Stimulated activated CD8-positive, alpha-beta memory T cell treated with anti-CD3 and anti-CD28 coated beads, Interleukin-2, amount 100 ng/mL, for 1 hour (primary cell): ENCODE measurements around the gene ZBTB32.
"Not testable (repeated sequence)": the region's sequence is repeated elsewhere in the genome, so short reads cannot be mapped to it uniquely, and the experiment has no call there.

ENCODE experiments used
- DNase-seq, 2 donors: peaks; one replicate each; pipeline ENCODE4 v3.0.0-alpha.2; 2020; ENCODE audit warnings: low read depth in 2 of 2

Gene ZBTB32

GRCh38 chr19:35719402-35720162 lies 15.2 kb downstream of the ZBTB32 start:
- no peak for DNase-seq

DNA sequence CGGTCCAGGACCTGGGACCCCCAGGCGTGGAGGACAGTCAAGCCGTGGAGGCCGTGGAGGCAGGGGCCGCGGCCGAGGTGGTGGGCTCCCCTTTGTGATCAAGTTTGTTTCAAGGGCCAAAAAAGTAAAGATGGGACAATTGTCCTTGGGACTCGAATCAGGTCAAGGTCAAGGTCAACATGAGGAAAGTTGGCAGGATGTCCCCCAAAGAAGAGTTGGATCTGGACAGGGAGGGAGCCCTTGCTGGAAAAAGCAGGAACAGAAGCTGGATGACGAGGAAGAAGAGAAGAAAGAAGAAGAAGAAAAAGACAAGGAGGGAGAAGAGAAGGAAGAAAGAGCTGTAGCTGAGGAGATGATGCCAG lies 15.8 kb downstream of the ZBTB32 start:
- DNase-seq, result no peak

- no peak for DNase-seq
Measured at GRCh38 chr19:35720648-35721047, 16.3 kb downstream of the ZBTB32 start.

GRCh38 chr19:35721374-35721773 lies 17.0 kb downstream of the ZBTB32 start:
- no peak for DNase-seq

- DNase-seq, result no peak
Measured at GRCh38 chr19:35722461-35722860, 18.1 kb downstream of the ZBTB32 start.

- DNase-seq, result no peak
Measured at GRCh38 chr19:35722897-35723296, 18.5 kb downstream of the ZBTB32 start.

GRCh38 chr19:35723671-35724070 lies 19.3 kb downstream of the ZBTB32 start:
- no peak for DNase-seq

GRCh38 chr19:35724132-35724531 lies 19.8 kb downstream of the ZBTB32 start:
- DNase-seq, result not testable (repeated sequence)

DNA sequence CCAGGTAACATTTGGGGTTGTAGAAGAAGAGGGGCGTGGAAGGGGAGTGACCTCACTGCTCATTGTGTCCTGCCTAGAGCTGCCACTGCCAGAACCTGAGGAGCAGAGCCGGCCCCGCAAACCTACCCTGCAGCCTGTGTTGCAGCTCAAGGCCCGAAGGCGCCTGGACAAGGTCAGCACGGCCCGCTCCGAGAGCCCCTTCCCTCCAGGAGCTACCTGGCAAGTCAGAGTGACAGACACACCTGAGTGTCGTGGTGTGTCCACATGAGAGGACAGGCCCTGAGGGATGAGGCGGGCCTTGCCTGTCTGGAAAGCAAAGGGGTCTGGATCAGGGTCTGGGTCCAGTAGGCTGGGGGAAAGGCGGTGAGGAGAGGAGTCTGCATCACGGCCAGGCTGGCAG lies 20.2 kb downstream of the ZBTB32 start:
- DNase-seq, result no peak

GRCh38 chr19:35725216-35725861 lies 21.0 kb downstream of the ZBTB32 start:
- no peak for DNase-seq

DNA sequence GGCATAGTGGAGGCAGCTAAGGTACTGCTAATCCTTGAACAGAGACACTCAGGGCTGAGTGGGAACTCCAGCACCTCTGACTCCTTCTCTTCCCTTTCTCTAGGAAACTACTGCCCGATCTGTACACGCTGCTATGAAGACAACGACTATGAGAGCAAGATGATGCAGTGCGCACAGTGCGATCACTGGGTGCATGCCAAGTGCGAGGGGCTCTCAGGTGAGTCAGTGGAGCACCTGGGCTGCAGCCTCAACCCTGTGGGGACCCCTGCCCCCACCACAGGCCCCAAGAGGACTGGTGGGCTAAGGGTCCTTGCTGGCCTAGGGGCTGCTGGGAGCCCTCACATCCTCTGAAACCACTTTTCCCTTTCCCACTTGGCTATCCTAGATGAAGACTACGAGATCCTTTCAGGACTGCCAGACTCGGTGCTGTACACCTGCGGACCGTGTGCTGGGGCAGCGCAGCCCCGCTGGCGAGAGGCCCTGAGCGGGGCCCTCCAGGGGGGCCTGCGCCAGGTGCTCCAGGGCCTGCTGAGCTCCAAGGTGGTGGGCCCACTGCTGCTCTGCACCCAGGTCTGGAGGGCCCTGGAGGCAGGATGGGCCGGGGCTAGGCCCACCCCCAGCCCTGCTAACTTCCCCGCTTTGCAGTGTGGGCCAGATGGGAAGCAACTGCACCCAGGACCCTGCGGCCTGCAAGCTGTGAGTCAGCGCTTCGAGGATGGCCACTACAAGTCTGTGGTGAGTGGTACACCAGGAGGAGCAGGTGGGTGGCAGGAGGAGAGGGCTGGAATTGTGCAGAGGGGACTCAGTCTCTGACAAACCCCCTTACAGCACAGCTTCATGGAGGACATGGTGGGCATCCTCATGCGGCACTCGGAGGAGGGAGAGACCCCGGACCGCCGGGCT lies 22.9 kb downstream of the ZBTB32 start:
- no peak for DNase-seq

GRCh38 chr19:35727956-35728706 lies 23.8 kb downstream of the ZBTB32 start:
- no peak for DNase-seq

DNA sequence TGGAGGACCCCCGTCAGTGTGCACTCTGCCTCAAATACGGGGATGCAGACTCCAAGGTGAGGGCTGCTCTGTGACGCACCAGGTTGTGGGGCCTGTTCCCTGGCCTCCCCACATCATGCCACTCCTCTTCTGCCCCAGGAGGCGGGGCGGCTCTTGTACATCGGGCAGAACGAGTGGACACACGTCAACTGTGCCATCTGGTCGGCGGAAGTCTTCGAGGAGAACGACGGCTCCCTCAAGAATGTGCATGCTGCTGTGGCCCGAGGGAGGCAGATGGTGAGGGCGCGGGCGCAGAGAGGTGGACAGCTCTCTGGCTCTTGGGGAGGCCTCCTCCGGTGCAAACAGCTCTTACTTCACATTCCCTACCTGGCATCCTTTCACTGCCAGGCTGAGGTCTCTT lies 24.7 kb downstream of the ZBTB32 start:
- no peak for DNase-seq

- no peak for DNase-seq
Measured at GRCh38 chr19:35729763-35730162, 25.4 kb downstream of the ZBTB32 start.

DNA sequence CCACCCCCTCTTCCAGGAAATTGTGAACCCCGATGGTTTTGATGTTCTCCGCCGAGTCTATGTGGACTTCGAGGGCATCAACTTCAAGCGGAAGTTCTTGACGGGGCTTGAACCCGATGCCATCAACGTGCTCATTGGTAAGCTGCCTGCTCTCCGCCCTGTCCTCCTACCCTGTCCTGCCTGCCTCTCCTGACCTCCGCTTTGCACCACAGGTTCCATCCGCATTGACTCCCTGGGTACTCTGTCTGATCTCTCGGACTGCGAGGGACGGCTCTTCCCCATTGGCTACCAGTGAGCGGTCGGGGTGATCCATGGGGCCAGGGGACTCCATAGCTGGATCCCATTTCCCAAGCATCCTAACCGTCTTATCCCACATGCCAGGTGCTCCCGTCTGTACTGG lies 26.0 kb downstream of the ZBTB32 start:
- no peak for DNase-seq

DNA sequence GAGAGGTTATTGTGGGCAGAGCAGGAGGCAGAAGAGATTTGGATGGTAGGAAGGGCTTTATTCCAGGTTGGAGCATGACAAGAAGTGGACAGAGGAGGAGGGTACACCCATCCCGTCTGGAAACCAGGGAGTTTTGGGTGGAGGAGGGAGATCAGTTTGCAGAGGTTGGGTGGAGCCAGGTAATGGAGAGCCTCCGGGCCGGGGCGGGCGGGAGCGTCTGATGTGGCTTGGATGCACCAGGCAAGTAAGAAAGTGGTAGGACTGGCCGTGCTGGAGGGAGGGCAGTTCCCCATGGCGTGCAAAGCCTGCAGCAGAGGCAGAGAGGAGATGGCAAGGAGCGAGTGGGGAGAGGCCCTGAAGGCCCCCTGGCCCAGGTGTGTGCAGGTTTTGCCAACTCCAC lies 27.0 kb downstream of the ZBTB32 start:
- DNase-seq, result no peak

DNA sequence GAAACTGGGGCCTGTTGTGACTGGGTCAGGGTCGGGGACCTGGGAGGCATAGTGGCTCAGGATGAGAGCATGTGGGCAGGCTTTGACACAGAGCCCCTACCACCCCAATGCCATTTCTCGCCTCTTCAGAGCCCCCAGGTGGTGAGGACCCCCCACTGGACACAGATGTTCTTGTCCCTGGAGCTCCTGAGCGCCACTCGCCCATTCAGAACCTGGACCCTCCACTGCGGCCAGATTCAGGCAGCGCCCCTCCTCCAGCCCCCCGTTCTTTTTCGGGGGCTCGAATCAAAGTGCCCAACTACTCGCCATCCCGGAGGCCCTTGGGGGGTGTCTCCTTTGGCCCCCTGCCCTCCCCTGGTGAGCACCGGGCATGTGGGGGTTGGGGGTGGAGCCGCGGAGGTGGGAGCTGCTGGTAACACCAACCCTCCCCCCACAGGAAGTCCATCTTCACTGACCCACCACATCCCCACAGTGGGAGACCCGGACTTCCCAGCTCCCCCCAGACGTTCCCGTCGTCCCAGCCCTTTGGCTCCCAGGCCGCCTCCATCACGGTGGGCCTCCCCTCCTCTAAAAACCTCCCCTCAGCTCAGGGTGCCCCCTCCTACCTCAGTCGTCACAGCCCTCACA lies 27.5 kb downstream of the ZBTB32 start:
- DNase-seq, result no peak

DNA sequence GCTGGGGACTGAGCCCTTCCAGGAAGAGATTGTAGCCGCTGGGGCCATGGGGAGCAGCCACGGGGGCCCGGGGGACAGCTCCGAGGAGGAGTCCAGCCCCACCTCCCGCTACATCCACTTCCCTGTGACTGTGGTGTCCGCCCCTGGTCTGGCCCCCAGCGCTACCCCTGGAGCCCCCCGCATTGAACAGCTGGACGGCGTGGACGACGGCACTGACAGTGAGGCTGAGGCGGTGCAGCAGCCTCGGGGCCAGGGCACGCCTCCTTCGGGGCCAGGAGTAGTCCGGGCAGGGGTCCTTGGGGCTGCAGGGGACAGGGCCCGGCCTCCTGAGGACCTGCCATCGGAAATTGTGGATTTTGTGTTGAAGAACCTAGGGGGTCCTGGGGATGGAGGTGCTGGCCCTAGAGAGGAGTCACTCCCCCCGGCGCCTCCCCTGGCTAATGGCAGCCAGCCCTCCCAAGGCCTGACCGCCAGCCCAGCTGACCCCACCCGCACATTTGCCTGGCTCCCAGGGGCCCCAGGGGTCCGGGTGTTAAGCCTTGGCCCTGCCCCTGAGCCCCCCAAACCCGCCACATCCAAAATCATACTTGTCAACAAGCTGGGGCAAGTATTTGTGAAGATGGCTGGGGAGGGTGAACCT lies 28.3 kb downstream of the ZBTB32 start:
- no peak for DNase-seq

- no peak for DNase-seq
Measured at GRCh38 chr19:35733180-35734125, 29.1 kb downstream of the ZBTB32 start.

- DNase-seq, result no peak
Measured at GRCh38 chr19:35734273-35734672, 29.9 kb downstream of the ZBTB32 start.
